ENCODE results near the gene TLCD2.

The TLCD2 gene

GRCh38 chr17:1735418-1735817 lies 25.2 kb upstream of the TLCD2 start:
- Histone ChIP-seq H3K4me1 (ENCODE audit: control insufficient read depth, insufficient read depth, low read length) (no peaks in the 10 kb centered on the region), H3K36me3 (ENCODE audit: control insufficient read depth, insufficient read depth, low read length) (0 out of 2 replicates have a peak, but pooled peaks cover 2% of the 10 kb centered on the region), H3K9ac (ENCODE audit: low read depth, low read length) (no peak overlapping the region), H3K27ac (ENCODE audit: low read depth, low read length) (no peak overlapping the region), H3K27me3 (ENCODE audit: control insufficient read depth, insufficient read depth, low read length) (no peaks in the 10 kb centered on the region), H3K4me3 (ENCODE audit: low read depth, low read length) (no peak overlapping the region), H3K9me3 (ENCODE audit: control insufficient read depth, insufficient read depth, low read length) (no peaks in the 10 kb centered on the region)

- no peaks in the 10 kb centered on the region for H3K4me1 ChIP-seq (ENCODE audit: control insufficient read depth, insufficient read depth, low read length)
- no peak overlapping the region for H3K4me3 ChIP-seq (ENCODE audit: low read depth, low read length)
- no peaks in the 10 kb centered on the region for H3K9me3 ChIP-seq (ENCODE audit: control insufficient read depth, insufficient read depth, low read length)
- 0 out of 2 replicates have a peak, but pooled peaks cover 2% of the 10 kb centered on the region for H3K36me3 ChIP-seq (ENCODE audit: control insufficient read depth, insufficient read depth, low read length)
- no peak overlapping the region for H3K9ac ChIP-seq (ENCODE audit: low read depth, low read length)
- H3K27me3 ChIP-seq (ENCODE audit: control insufficient read depth, insufficient read depth, low read length) = no peaks in the 10 kb centered on the region
- no peak overlapping the region for H3K27ac ChIP-seq (ENCODE audit: low read depth, low read length)
Observed at GRCh38 chr17:1733759-1734158, 23.6 kb upstream of the TLCD2 start.

- no peak overlapping the region for H3K9ac ChIP-seq (ENCODE audit: low read depth, low read length)
- no peaks in the 10 kb centered on the region for H3K9me3 ChIP-seq (ENCODE audit: control insufficient read depth, insufficient read depth, low read length)
- H3K27me3 ChIP-seq (ENCODE audit: control insufficient read depth, insufficient read depth, low read length) = no peaks in the 10 kb centered on the region
- no peak overlapping the region for H3K27ac ChIP-seq (ENCODE audit: low read depth, low read length)
- 0 out of 2 replicates have a peak, but pooled peaks cover 2% of the 10 kb centered on the region for H3K36me3 ChIP-seq (ENCODE audit: control insufficient read depth, insufficient read depth, low read length)
- H3K4me3 ChIP-seq (ENCODE audit: low read depth, low read length) = no peak overlapping the region
- no peaks in the 10 kb centered on the region for H3K4me1 ChIP-seq (ENCODE audit: control insufficient read depth, insufficient read depth, low read length)
Observed at GRCh38 chr17:1732833-1733321, 22.7 kb upstream of the TLCD2 start.

GRCh38 chr17:1732241-1732832 lies 22.2 kb upstream of the TLCD2 start:
- Histone ChIP-seq H3K9me3 (ENCODE audit: control insufficient read depth, insufficient read depth, low read length) (no peaks in the 10 kb centered on the region), H3K27ac (ENCODE audit: low read depth, low read length) (no peak overlapping the region), H3K4me3 (ENCODE audit: low read depth, low read length) (no peak overlapping the region), H3K9ac (ENCODE audit: low read depth, low read length) (no peak overlapping the region), H3K4me1 (ENCODE audit: control insufficient read depth, insufficient read depth, low read length) (no peaks in the 10 kb centered on the region), H3K27me3 (ENCODE audit: control insufficient read depth, insufficient read depth, low read length) (no peaks in the 10 kb centered on the region), H3K36me3 (ENCODE audit: control insufficient read depth, insufficient read depth, low read length) (0 out of 2 replicates have a peak, but pooled peaks cover 2% of the 10 kb centered on the region)

GRCh38 chr17:1731194-1731506 lies 21.0 kb upstream of the TLCD2 start:
- Histone ChIP-seq H3K27me3 (ENCODE audit: control insufficient read depth, insufficient read depth, low read length) (no peaks in the 10 kb centered on the region), H3K9me3 (ENCODE audit: control insufficient read depth, insufficient read depth, low read length) (no peaks in the 10 kb centered on the region), H3K9ac (ENCODE audit: low read depth, low read length) (no peak overlapping the region), H3K36me3 (ENCODE audit: control insufficient read depth, insufficient read depth, low read length) (no peaks in the 10 kb centered on the region), H3K4me1 (ENCODE audit: control insufficient read depth, insufficient read depth, low read length) (no peaks in the 10 kb centered on the region), H3K4me3 (ENCODE audit: low read depth, low read length) (no peak overlapping the region), H3K27ac (ENCODE audit: low read depth, low read length) (no peak overlapping the region)

- no peaks in the 10 kb centered on the region for H3K27me3 ChIP-seq (ENCODE audit: control insufficient read depth, insufficient read depth, low read length)
- no peak overlapping the region for H3K9ac ChIP-seq (ENCODE audit: low read depth, low read length)
- H3K4me3 ChIP-seq (ENCODE audit: low read depth, low read length) = no peak overlapping the region
- no peaks in the 10 kb centered on the region for H3K36me3 ChIP-seq (ENCODE audit: control insufficient read depth, insufficient read depth, low read length)
- H3K9me3 ChIP-seq (ENCODE audit: control insufficient read depth, insufficient read depth, low read length) = no peaks in the 10 kb centered on the region
- H3K4me1 ChIP-seq (ENCODE audit: control insufficient read depth, insufficient read depth, low read length) = no peaks in the 10 kb centered on the region
- no peak overlapping the region for H3K27ac ChIP-seq (ENCODE audit: low read depth, low read length)
Observed at GRCh38 chr17:1730326-1731193, 20.4 kb upstream of the TLCD2 start.

GRCh38 chr17:1729966-1730325 lies 19.8 kb upstream of the TLCD2 start:
- 0 out of 2 replicates have a peak, but pooled peaks cover 3% of the 10 kb centered on the region for H3K4me1 ChIP-seq (ENCODE audit: control insufficient read depth, insufficient read depth, low read length)
- no peak overlapping the region for H3K27ac ChIP-seq (ENCODE audit: low read depth, low read length)
- no peaks in the 10 kb centered on the region for H3K27me3 ChIP-seq (ENCODE audit: control insufficient read depth, insufficient read depth, low read length)
- H3K9ac ChIP-seq (ENCODE audit: low read depth, low read length) = no peak overlapping the region
- no peaks in the 10 kb centered on the region for H3K36me3 ChIP-seq (ENCODE audit: control insufficient read depth, insufficient read depth, low read length)
- H3K9me3 ChIP-seq (ENCODE audit: control insufficient read depth, insufficient read depth, low read length) = no peaks in the 10 kb centered on the region
- no peak overlapping the region for H3K4me3 ChIP-seq (ENCODE audit: low read depth, low read length)

GRCh38 chr17:1727876-1728630 lies 17.9 kb upstream of the TLCD2 start:
- Histone ChIP-seq H3K36me3 (ENCODE audit: control insufficient read depth, insufficient read depth, low read length) (no peaks in the 10 kb centered on the region), H3K4me1 (ENCODE audit: control insufficient read depth, insufficient read depth, low read length) (0 out of 2 replicates have a peak, but pooled peaks cover 3% of the 10 kb centered on the region), H3K27me3 (ENCODE audit: control insufficient read depth, insufficient read depth, low read length) (no peaks in the 10 kb centered on the region), H3K27ac (ENCODE audit: low read depth, low read length) (no peak overlapping the region), H3K4me3 (ENCODE audit: low read depth, low read length) (no peak overlapping the region), H3K9me3 (ENCODE audit: control insufficient read depth, insufficient read depth, low read length) (no peaks in the 10 kb centered on the region), H3K9ac (ENCODE audit: low read depth, low read length) (no peak overlapping the region)

- no peak overlapping the region for H3K4me3 ChIP-seq (ENCODE audit: low read depth, low read length)
- no peak overlapping the region for H3K9ac ChIP-seq (ENCODE audit: low read depth, low read length)
- 0 out of 2 replicates have a peak, but pooled peaks cover 3% of the 10 kb centered on the region for H3K4me1 ChIP-seq (ENCODE audit: control insufficient read depth, insufficient read depth, low read length)
- H3K9me3 ChIP-seq (ENCODE audit: control insufficient read depth, insufficient read depth, low read length) = no peaks in the 10 kb centered on the region
- no peak overlapping the region for H3K27ac ChIP-seq (ENCODE audit: low read depth, low read length)
- H3K36me3 ChIP-seq (ENCODE audit: control insufficient read depth, insufficient read depth, low read length) = no peaks in the 10 kb centered on the region
- no peaks in the 10 kb centered on the region for H3K27me3 ChIP-seq (ENCODE audit: control insufficient read depth, insufficient read depth, low read length)
Observed at GRCh38 chr17:1727258-1727789, 17.1 kb upstream of the TLCD2 start.

GRCh38 chr17:1726626-1727257 lies 16.6 kb upstream of the TLCD2 start:
- Histone ChIP-seq H3K36me3 (ENCODE audit: control insufficient read depth, insufficient read depth, low read length) (no peaks in the 10 kb centered on the region), H3K9ac (ENCODE audit: low read depth, low read length) (no peak overlapping the region), H3K27me3 (ENCODE audit: control insufficient read depth, insufficient read depth, low read length) (no peaks in the 10 kb centered on the region), H3K9me3 (ENCODE audit: control insufficient read depth, insufficient read depth, low read length) (no peaks in the 10 kb centered on the region), H3K4me1 (ENCODE audit: control insufficient read depth, insufficient read depth, low read length) (0 out of 2 replicates have a peak, but pooled peaks cover 3% of the 10 kb centered on the region), H3K4me3 (ENCODE audit: low read depth, low read length) (no peak overlapping the region), H3K27ac (ENCODE audit: low read depth, low read length) (no peak overlapping the region)

All from HUES48 (cell line).